Measurements from ENCODE around the gene MUC4. TPM values are rescaled to one million over a fixed set of nuclear protein-coding genes. Genes with fewer than 3 reads are reported as not detected.
A peak's percentile ranks its signal among the peaks of the same experiment; 100 is the strongest.

Gene MUC4
- total and polyA plus RNA-seq, 3 donors from 2014 or later, result 1.8 to 4.7 (median 4.0) TPM

DNA sequence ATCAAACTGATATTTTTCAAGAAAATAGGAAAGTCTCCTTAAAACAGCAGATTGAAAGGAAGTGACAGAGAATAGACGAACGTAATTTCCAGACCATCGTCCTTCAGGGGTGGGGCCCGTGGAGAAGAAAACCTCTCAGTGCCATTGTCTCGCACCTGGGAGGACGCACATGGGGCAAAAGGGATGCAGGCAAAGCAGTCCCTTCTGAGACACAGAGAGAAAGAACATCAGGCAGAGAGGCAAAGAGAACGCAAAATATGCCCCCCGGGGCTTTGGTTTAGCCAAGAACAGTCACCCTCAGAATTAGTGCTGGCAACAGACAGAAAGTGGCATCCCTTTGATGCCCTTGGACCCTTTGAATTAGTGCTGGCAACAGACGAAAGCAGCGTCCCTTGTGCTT lies 53.9 kb downstream of the MUC4 start:
- Histone ChIP-seq H3K27ac (no peak overlapping the region), H3K27me3 (no peaks in the 10 kb centered on the region), H3K4me3 (no peak overlapping the region), H3K9me3 (no peaks in the 10 kb centered on the region), H3K4me1 (peaks cover 22% of the 10 kb centered on the region), H3K36me3 (ENCODE audit: low read depth, missing control alignments) (no peaks in the 10 kb centered on the region)
- TF ChIP-seq POLR2A (IDR thresholded peaks at IDR 0.05), result no peak
- TF ChIP-seq, protein P1, sequence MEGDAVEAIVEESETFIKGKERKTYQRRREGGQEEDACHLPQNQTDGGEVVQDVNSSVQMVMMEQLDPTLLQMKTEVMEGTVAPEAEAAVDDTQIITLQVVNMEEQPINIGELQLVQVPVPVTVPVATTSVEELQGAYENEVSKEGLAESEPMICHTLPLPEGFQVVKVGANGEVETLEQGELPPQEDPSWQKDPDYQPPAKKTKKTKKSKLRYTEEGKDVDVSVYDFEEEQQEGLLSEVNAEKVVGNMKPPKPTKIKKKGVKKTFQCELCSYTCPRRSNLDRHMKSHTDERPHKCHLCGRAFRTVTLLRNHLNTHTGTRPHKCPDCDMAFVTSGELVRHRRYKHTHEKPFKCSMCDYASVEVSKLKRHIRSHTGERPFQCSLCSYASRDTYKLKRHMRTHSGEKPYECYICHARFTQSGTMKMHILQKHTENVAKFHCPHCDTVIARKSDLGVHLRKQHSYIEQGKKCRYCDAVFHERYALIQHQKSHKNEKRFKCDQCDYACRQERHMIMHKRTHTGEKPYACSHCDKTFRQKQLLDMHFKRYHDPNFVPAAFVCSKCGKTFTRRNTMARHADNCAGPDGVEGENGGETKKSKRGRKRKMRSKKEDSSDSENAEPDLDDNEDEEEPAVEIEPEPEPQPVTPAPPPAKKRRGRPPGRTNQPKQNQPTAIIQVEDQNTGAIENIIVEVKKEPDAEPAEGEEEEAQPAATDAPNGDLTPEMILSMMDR (IDR thresholded peaks at IDR 0.05), result no peak
- WGBS, 2 donors, result 57 to 64% methylated on average over 10 of the region's 10 CpGs
- intact Hi-C loops (cut with DNase I; ENCODE audit: low total_unique reads), result no loop called here
- DNase-seq, result no peak

DNA sequence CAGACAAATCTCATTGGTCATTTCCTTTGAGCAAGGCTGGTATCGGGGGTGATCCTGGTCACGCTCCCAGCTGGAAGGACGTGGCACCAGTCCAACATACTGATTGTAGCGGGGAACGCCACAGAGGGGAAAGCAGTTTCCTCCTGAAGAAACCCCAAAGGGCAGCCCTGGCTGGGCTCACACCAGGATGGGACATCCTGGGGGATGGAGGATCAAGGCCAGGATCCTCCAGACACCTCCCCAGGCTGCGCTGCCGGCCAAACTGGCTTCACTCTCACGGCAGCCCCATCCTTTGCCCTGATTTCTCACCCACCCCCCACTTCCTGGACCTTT lies 54.3 kb downstream of the MUC4 start:
- Histone ChIP-seq H3K36me3 (ENCODE audit: low read depth, missing control alignments) (no peaks in the 10 kb centered on the region), H3K4me3 (no peak overlapping the region), H3K27ac (no peak overlapping the region), H3K4me1 (peaks cover 22% of the 10 kb centered on the region), H3K9me3 (no peaks in the 10 kb centered on the region), H3K27me3 (no peaks in the 10 kb centered on the region)
- TF ChIP-seq, protein P1 (IDR thresholded peaks at IDR 0.05), result no peak
- TF ChIP-seq POLR2A (IDR thresholded peaks at IDR 0.05), result no peak
- WGBS, 2 donors, result 25 to 39% methylated on average over 4 to 8 of the region's 8 CpGs
- peak; percentile 18 for DNase-seq
- intact Hi-C loops (cut with DNase I; ENCODE audit: low total_unique reads), result no loop called here

DNA sequence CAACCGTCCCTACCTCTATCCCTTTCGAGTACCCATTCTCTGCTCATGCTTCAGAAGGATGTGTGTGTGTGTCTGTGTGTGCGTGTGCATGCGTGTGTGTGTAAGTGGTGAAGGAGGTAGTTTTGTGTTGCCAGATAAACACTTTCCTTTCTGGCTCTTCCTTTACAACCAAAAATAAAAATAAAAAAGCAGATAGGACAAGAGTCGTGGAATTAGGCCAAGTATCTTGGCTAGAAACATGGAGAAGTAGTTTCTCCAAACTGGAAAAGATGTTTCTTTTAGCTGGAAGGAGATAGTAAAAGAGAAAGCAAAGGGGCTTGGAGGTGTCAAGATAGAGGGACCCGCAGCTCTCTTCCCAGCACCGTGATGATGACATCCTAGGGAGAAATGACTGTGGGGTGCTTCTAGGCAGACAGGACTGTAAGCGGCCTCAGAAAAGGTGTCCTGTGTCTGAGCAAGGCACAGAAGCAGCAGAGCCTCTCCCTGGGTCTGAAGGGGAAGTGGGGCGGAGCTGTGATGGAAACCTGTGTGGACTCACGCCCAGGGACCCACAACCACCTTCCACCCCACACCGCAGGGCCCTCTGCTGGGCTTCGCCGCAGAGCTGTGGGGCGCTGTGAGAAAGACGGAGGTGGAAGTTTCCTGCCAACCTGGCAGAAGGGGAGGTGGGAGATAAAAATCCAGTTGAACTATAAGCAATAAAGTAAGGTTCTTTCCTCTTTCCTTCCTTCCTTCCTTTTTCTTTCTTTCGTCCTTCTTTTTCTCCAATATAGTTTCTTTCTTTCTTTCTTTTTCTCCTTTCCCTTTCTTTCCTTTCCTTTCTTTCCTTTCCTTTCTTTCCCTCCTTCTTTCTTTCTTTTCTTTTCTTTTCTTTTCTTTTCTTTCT lies 55.7 kb downstream of the MUC4 start:
- Histone ChIP-seq H3K4me1 (peaks cover 17% of the 10 kb centered on the region), H3K4me3 (no peak overlapping the region), H3K9me3 (no peaks in the 10 kb centered on the region), H3K27ac (no peak overlapping the region), H3K27me3 (no peaks in the 10 kb centered on the region), H3K36me3 (ENCODE audit: low read depth, missing control alignments) (no peaks in the 10 kb centered on the region)
- 63 to 73% methylated on average over 14 to 16 of the region's 16 CpGs for WGBS, 2 donors
- intact Hi-C loops (cut with DNase I; ENCODE audit: low total_unique reads), result no loop called here
- DNase-seq, result no peak
- TF ChIP-seq POLR2A (IDR thresholded peaks at IDR 0.05), result no peak
- TF ChIP-seq, protein P1 (IDR thresholded peaks at IDR 0.05), result no peak

DNA sequence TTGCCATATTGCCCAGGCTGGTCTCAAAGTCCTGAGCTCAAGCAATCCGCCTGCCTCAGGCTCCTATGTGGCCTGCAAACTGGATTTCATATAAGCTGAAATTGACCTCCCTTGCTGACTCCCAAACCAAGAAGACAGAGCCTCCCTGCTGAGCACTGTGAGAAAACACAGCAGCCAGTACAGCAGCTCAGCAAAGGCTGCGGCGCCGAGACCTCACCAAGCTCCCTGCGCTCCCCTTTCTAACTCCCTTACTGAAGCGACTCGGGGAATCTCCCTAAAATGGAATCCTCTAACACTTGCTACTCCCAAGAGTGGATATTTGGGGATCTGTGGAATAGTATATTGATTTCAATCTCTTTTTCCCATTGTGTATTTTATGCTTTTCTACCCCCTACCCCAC lies 56.3 kb downstream of the MUC4 start:
- WGBS, 2 donors, result 66 to 74% methylated on average over 7 of the region's 7 CpGs
- Histone ChIP-seq H3K36me3 (ENCODE audit: low read depth, missing control alignments) (no peaks in the 10 kb centered on the region), H3K27me3 (no peaks in the 10 kb centered on the region), H3K27ac (no peak overlapping the region), H3K4me3 (no peak overlapping the region), H3K4me1 (peaks cover 17% of the 10 kb centered on the region), H3K9me3 (no peaks in the 10 kb centered on the region)
- DNase-seq, result no peak
- TF ChIP-seq, protein P1 (IDR thresholded peaks at IDR 0.05), result no peak
- TF ChIP-seq POLR2A (IDR thresholded peaks at IDR 0.05), result no peak
- intact Hi-C loops (cut with DNase I; ENCODE audit: low total_unique reads), result no loop called here

DNA sequence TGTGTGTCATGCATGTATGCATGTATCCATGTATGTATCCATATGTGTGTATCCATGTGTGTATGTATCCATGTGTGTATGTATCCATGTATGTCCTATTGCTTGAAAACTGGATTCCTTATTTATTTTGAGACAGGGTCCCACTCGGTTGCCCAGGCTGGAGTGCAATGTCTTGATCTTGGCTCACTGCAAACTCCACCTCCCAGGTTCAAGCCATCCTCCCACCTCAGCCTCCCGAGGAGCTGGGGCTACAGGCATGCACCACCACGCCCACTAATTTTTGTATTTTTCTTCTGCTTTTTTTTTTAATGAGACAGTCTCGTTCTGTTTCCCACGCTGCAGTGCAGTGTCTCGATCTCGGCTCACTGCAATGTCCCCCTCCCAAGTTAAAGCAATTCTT lies 56.8 kb downstream of the MUC4 start:
- Histone ChIP-seq H3K4me1 (peaks cover 17% of the 10 kb centered on the region), H3K27ac (no peak overlapping the region), H3K36me3 (ENCODE audit: low read depth, missing control alignments) (no peaks in the 10 kb centered on the region), H3K9me3 (no peaks in the 10 kb centered on the region), H3K27me3 (no peaks in the 10 kb centered on the region), H3K4me3 (no peak overlapping the region)
- no peak for TF ChIP-seq POLR2A (IDR thresholded peaks at IDR 0.05)
- TF ChIP-seq, protein P1 (IDR thresholded peaks at IDR 0.05), result no peak
- WGBS, 2 donors, result 89 to 96% methylated on average over 7 of the region's 7 CpGs
- DNase-seq, result no peak
- intact Hi-C loops (cut with DNase I; ENCODE audit: low total_unique reads), result no loop called here

All from testis (tissue), 3 donors.